ENCODE measurements around the gene OR13C2. TPM values are rescaled to one million over a fixed set of nuclear protein-coding genes. Genes with fewer than 3 reads are reported as not detected.
"Not testable (repeated sequence)": the region's sequence is repeated elsewhere in the genome, so short reads cannot be mapped to it uniquely, and the experiment has no call there.

OR13C2 gene
- total RNA-seq, 1 donor from 2014 or later = not detected

DNA sequence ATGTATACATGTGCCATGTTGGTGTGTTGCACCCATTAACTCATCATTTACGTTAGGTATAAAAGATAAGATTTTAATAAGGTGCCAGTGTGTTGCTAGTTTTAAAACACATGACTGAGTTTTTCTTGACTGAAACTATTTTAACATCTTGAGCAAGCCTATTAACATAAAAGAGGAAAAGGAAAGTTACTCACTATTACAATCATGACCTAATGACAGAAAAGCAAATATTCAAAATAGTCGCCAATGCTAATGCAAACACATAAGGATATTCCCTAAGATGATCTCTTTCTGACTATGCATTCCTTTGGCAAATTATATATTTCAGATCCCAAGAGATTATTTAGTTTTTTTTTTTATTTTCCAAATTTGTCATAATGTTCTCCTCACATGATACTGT lies 5.8 kb upstream of the OR13C2 start:
- no peak for DNase-seq (ENCODE audit: low read depth)
- no peaks in the 10 kb centered on the region for H3K36me3 ChIP-seq (ENCODE audit: control insufficient read depth, insufficient read depth, low read length)
- no peak overlapping the region for H3K4me3 ChIP-seq (ENCODE audit: low read depth, low read length)
- no peaks in the 10 kb centered on the region for H3K27me3 ChIP-seq (ENCODE audit: control insufficient read depth, insufficient read depth, low read length)
- TF ChIP-seq, protein P1, sequence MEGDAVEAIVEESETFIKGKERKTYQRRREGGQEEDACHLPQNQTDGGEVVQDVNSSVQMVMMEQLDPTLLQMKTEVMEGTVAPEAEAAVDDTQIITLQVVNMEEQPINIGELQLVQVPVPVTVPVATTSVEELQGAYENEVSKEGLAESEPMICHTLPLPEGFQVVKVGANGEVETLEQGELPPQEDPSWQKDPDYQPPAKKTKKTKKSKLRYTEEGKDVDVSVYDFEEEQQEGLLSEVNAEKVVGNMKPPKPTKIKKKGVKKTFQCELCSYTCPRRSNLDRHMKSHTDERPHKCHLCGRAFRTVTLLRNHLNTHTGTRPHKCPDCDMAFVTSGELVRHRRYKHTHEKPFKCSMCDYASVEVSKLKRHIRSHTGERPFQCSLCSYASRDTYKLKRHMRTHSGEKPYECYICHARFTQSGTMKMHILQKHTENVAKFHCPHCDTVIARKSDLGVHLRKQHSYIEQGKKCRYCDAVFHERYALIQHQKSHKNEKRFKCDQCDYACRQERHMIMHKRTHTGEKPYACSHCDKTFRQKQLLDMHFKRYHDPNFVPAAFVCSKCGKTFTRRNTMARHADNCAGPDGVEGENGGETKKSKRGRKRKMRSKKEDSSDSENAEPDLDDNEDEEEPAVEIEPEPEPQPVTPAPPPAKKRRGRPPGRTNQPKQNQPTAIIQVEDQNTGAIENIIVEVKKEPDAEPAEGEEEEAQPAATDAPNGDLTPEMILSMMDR (IDR thresholded peaks at IDR 0.05; ENCODE audit: insufficient read depth, low read length, poor library complexity, severe bottlenecking) = no peak

DNA sequence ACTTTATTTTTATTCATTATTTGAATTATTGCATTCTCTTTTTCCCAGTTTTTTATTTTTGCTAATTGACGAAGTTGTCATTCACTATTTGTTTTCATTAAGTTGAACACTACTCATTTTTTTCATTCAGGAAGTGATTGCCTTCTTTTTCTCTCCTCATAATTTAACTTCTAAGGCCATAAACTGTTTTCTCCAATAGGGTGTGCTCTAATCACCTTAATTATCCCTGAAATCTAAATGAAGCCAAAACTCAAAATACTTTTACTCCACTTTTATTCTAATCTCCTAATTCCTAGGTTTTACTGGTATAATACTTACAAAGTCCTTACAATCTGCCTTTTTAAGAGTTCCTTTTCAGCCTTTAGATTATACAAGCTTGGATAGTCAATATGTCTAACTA lies 2.9 kb upstream of the OR13C2 start:
- H3K36me3 ChIP-seq (ENCODE audit: control insufficient read depth, insufficient read depth, low read length) = no peaks in the 10 kb centered on the region
- no peak for DNase-seq (ENCODE audit: low read depth)
- TF ChIP-seq, protein P1 (IDR thresholded peaks at IDR 0.05; ENCODE audit: insufficient read depth, low read length, poor library complexity, severe bottlenecking) = peak; percentile 19
- no peak overlapping the region for H3K4me3 ChIP-seq (ENCODE audit: low read depth, low read length)
- H3K27me3 ChIP-seq (ENCODE audit: control insufficient read depth, insufficient read depth, low read length) = no peaks in the 10 kb centered on the region

DNA sequence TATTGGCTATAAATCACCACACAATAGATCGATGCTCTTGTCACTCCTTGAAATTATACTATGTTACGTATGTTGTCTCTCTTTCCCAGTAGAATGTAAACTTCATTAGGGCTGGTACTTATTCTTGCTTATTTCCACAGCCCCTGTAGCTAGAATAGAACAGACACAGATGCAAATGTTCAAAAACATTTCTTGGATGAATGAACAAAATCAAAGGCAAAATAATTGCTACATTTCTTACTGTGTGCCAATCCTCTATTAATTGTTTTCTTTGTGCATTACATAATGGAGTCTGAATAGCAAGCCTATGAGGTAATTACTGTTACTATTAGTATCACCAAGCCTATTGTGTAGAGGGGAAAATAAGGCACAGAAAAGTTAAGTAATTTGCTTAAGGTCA lies 725 bp upstream of the OR13C2 start:
- TF ChIP-seq, protein P1 (IDR thresholded peaks at IDR 0.05; ENCODE audit: insufficient read depth, low read length, poor library complexity, severe bottlenecking) = no peak
- H3K36me3 ChIP-seq (ENCODE audit: control insufficient read depth, insufficient read depth, low read length) = no peaks in the 10 kb centered on the region
- H3K27me3 ChIP-seq (ENCODE audit: control insufficient read depth, insufficient read depth, low read length) = no peaks in the 10 kb centered on the region
- DNase-seq (ENCODE audit: low read depth) = no peak
- H3K4me3 ChIP-seq (ENCODE audit: low read depth, low read length) = no peak overlapping the region

DNA sequence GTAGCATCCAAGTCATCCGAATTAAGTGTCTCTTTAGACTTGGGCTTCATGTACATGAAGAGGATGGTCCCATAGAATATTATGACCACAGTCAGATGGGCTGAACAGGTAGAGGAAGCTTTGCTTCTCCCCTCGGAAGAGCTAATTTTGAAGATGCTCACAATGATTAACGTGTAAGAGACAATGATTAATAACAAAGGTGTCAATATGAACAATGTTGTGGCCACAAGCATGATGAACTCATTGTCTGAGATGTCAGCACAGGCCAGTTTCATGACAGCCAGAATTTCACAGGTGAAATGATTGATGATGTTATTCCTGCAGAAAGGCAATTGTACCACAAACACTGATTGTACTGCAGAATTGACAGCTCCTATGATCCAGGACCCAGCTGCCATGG lies 626 bp downstream of the OR13C2 start:
- H3K4me3 ChIP-seq (ENCODE audit: low read depth, low read length) = no peak overlapping the region
- DNase-seq (ENCODE audit: low read depth) = no peak
- H3K27me3 ChIP-seq (ENCODE audit: control insufficient read depth, insufficient read depth, low read length) = no peaks in the 10 kb centered on the region
- no peaks in the 10 kb centered on the region for H3K36me3 ChIP-seq (ENCODE audit: control insufficient read depth, insufficient read depth, low read length)
- TF ChIP-seq, protein P1 (IDR thresholded peaks at IDR 0.05; ENCODE audit: insufficient read depth, low read length, poor library complexity, severe bottlenecking) = no peak

DNA sequence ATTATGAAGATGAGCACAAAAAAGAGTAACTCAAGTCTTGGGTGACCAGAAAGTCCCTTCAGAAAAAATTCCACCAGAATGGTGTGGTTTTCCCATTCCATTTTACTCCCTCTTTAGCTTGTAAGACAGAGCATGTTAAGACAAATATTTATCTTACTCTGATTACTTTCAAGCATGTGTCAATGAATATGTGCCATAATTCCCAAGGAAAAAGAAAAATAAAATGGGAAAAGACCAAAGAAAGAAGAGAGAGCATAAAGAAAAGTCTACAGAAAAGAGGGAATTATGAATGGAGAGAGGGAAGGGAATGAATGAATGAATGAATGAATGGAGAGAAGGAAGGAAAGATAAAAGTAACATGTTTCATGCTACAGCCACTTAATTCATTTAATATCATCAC lies 6.1 kb downstream of the OR13C2 start, which contains the start of gene OR13C5:
TSS of gene OR13C5 (minus strand) at position 101 of the 400 bp plus-strand sequence. CDS start at position 101, 0 bp downstream.
- DNase-seq (ENCODE audit: low read depth); H3K4me3 ChIP-seq (ENCODE audit: low read depth, low read length); H3K36me3 ChIP-seq (ENCODE audit: control insufficient read depth, insufficient read depth, low read length); H3K27me3 ChIP-seq (ENCODE audit: control insufficient read depth, insufficient read depth, low read length): not testable (repeated sequence)

DNA sequence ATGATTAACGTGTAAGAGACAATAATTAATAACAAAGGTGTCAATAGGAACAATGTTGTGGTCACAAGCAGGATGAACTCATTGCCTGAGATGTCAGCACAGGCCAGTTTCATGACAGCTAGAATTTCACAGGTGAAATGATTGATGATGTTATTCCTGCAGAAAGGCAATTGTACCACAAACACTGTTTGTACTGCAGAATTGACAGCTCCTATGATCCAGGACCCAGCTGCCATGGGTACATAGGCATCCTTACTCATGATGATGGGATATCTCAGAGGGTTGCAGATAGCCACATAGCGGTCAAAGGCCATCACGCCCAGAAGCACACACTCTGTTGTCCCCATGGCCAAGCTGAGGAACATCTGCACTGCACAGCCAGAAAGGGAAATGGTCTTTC lies 6.7 kb downstream of the OR13C2 start:
- H3K27me3 ChIP-seq (ENCODE audit: control insufficient read depth, insufficient read depth, low read length); H3K36me3 ChIP-seq (ENCODE audit: control insufficient read depth, insufficient read depth, low read length); H3K4me3 ChIP-seq (ENCODE audit: low read depth, low read length); DNase-seq (ENCODE audit: low read depth): not testable (repeated sequence)

DNA sequence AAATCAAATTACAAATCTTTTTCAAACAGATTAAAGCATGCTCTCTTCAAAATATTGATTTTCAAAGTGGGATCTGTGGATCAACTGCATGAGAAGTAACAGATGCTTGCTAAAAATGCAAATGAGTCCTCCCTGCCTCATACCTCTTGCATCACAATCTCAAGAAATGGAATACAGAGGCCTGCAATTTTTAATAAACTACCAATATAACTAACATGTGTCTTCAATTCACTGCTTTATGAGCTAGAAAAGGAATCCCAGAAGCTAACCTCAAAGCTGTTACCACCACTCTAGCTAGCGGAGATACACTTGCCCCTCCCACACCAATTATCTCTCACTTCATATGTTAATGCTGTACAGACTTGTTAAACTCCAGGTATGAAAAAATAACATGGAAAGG lies 15.8 kb downstream of the OR13C2 start:
- DNase-seq (ENCODE audit: low read depth) = no peak
- H3K27me3 ChIP-seq (ENCODE audit: control insufficient read depth, insufficient read depth, low read length) = no peaks in the 10 kb centered on the region
- H3K4me3 ChIP-seq (ENCODE audit: low read depth, low read length) = no peak overlapping the region
- TF ChIP-seq, protein P1 (IDR thresholded peaks at IDR 0.05; ENCODE audit: insufficient read depth, low read length, poor library complexity, severe bottlenecking) = no peak
- no peaks in the 10 kb centered on the region for H3K36me3 ChIP-seq (ENCODE audit: control insufficient read depth, insufficient read depth, low read length)
